GM21447 (cell line): ENCODE measurements around the gene CACNA1S.

ENCODE experiments used
- ATAC-seq: cut with Tn5 transposase; IDR thresholded peaks from one replicate; pipeline ENCODE4 v1.9.1; 2021; ENCODE audit not compliant: unreplicated experiment

Gene CACNA1S

GRCh38 chr1:201039418-201039817 is 72.8 kb downstream of the CACNA1S start:
- no peak for ATAC-seq

DNA sequence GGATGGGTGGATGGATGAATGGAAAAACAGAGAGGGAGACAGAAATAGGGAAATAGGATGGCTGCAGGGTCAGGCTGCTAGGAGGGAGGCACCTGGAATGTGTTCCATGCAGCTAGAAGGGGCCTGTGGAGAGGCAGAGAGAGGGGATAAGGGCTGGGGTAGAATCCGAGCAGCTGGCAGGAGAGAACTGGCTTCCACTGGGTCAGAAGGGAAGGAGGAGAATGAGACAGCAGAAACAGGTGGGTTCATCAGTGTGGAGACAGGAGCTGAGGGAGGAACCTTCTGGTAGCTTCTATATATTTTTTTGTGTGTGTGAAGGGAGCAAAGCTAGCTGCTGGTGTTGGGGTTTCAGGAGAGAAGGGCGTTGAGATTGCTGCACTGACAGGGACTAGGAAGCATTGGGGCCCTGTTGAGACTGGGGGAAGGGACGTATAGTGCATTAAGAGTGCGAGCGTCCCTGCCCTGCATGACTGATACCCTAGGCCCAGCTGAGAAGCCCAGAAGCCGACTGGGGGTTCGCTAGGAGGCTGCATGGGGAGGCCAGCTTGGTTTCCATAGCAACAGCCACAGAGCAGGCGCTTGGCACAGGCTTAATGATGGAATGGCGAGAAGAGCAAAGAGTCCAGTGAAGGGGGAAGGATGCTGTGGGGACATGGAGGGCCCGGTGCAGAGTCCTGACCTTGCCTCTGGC is 73.9 kb downstream of the CACNA1S start:
- ATAC-seq = no peak

DNA sequence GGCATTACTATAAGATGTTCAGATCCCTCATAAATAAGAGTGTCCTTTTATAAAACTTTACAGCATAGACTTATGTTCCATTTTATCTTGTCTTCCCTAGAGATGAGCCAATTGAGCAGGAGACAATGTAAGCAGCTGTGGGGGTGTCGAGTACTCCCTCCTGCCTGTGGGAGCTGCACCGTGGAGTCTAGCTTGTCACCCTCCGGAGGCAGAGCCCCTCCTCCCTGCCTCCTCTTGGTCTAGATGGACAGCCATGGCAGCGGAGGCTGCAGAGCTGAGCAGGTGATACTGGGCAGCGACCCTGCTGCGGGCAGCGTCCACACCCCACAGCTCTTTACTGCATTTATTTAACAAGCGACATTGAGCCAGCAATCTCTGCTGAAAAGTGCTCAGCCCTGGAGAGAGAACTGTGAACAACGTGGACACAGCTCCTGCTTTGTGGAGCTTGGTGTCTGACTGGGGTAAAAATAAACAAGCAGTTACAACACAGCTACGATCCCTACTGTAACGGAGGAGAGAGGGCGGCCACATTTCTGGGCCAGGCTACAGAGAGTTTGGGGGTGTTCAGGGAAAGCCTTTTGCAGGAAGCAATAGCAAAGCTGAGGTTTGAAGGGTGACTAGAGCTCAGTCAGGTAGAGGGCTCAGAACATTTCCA is 75.9 kb downstream of the CACNA1S start:
- no peak for ATAC-seq

- no peak for ATAC-seq
These were observed 77.6 kb downstream of the CACNA1S start for GRCh38 chr1:201034671-201035070.

DNA sequence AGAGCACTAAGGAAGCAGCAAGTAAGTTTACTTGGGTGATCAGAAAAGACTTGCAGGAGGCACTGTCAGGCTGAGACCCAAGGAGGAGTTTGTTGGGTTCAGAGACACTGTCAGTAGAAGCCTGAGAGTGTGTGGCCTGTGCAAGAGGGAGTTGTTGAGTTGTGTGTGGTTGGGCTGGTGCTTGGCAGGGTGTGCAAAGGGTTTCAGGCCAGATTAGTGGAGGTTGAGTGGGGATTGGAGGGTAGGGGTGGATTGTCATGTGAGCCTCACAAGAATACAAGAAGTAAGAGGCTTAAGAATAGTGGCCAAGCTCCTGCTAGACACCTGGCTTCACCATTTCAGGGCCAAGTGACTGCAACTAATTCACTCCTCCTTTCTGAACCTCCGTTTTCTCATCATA is 79.8 kb downstream of the CACNA1S start:
- ATAC-seq = no peak

GRCh38 chr1:201028461-201028889 is 83.8 kb downstream of the CACNA1S start:
- ATAC-seq = no peak

DNA sequence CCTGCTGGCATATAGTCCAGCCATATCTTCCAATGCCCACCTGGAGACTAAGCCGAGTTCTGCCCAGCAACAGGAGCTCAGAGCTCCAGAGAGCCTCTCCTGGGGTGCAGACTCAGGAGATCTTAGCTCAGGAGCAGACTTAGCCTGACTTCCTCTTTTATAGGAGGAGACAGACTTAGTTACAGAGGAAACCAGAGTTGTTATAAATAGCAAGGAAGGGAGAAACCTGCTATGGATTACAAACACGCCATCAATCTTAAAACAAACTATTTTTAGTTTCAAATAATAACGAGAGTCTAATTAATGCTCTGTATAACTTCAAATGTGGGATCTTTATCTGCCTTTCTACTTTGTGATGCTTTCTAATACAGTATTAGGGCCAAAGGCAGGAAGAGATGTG is 85.4 kb downstream of the CACNA1S start:
- ATAC-seq = no peak

GRCh38 chr1:201026234-201026633 is 86.0 kb downstream of the CACNA1S start:
- ATAC-seq = no peak

- peak; percentile 37 for ATAC-seq
These were observed 86.6 kb downstream of the CACNA1S start for GRCh38 chr1:201025571-201026002.

- no peak for ATAC-seq
These were observed 87.6 kb downstream of the CACNA1S start for GRCh38 chr1:201024625-201024998.

DNA sequence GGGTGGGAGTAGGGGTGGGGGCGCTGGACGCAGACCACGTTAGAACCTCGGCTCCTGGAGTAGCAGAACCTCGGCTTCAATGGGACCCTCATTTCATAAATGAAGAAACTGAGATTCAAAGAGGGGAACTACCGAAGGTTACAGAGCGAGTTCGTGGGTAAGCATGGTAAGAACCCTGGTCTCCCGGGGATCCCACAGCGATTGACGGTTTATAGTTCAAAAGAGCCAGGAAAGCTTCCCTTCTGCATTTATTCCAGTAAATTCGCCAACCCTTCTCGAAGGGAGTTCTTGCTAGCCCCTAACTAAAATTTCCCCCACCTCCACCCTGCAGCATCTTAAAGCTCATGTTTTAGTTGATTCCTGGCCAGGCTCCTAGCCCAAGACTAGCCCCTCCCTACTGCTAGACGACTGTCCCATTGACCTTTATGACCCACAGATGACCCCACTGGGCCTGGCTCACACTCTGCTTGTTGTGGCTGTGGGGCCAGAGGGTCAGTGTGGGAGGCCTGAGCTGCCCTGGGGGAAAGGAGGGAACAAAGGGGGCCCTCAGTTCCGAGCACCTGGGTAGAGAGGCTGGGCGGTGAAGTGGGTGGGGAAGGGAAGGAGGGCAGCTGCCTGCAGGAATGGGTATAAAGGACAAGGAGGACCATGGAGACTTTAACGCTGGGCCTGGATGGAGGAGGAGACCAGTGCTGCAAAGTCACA is 88.2 kb downstream of the CACNA1S start:
- ATAC-seq = no peak

- ATAC-seq = peak; percentile 39
These were observed 88.7 kb downstream of the CACNA1S start, which contains the start of gene KIF21B for GRCh38 chr1:201023517-201023902. Gene KIF21B, minus strand, starts transcription at chr1:201023714. Its CDS starts 331 bp downstream, at chr1:201023383.

- no peak for ATAC-seq
These were observed 89.3 kb downstream of the CACNA1S start for GRCh38 chr1:201022820-201023516.

DNA sequence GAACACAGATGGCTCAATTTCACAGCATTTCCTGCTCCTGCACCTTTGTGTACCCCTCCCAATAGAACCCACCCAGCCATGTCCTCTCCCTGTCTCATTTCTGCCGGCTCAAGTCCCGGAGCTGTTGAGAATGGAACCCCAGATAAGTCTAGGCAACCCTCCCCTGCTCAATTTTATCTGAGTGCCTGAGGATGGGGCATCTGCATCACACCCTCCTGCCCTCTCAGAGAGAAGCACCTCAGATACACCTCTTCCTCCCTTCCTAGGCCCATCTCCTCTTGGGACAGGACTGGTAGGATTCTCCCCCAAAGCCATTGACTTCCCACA is 89.8 kb downstream of the CACNA1S start:
- no peak for ATAC-seq

DNA sequence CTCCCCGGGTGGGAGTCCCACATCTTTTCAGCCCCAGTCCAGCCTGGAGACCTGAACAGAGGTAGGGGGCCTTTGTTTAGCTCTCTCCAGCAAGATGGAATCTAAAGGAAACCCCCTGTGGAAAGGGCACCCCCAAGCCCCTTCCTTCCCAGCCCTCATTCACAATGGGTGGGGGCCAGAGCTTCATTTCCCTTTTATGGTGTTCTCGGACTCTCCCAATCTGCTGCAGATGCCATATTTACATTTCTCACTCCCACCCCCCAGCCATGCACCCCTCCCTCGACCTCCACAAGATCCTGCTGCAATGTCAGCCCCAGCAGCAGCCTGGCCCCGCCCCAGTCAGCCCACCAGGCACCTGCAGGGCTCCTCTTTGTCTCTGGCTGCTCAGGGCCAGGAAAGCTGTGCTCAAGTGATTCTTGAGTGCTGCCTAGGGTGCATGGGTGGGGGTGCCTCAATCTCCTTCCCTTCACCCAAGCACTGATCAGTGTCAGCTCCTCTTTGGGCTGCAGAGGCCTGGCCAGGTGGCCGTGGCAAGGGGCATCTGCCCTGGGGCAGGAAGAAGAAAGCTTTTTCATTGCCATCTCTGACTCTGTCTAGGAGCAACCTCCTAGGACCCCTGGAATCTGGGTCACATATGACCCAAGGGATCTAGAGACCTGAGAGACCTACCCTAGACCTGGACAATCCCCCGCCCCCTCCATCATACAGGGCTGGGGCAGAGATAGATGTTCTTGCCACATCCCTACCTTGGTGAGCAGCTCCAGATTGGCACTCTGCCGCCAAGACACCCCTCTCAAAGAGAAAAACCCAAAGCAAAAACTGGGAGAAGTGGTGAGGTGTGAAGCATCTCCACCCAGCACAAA is 90.4 kb downstream of the CACNA1S start:
- no peak for ATAC-seq

GRCh38 chr1:201020721-201021629 is 91.3 kb downstream of the CACNA1S start:
- no peak for ATAC-seq

- no peak for ATAC-seq
These were observed 92.1 kb downstream of the CACNA1S start for GRCh38 chr1:201020040-201020591.

- peak; percentile 63 for ATAC-seq
These were observed 92.8 kb downstream of the CACNA1S start for GRCh38 chr1:201019321-201019977.

DNA sequence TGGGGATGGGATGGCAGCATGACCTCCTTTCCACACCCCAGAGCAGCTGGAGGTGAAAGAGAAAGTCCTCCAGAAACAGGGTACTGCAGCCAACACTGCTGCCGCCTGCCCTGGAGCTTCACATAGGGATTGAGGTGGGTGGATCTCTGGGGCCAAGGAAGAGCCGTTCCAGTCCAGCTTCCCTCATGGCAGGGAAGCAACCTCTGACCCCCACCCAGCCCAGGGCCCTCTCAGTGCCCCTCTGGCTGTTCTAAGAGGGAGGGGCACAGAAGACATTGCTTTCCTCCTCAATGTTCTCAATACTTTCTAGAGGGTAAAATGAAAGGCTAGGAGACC is 94.4 kb downstream of the CACNA1S start:
- no peak for ATAC-seq
